Activated naive CD8-positive, alpha-beta T cell treated with anti-CD3 and anti-CD28 coated beads, Interleukin-2, amount 10 ng/mL, durations not matched to agents 7 days and 5 days (primary cell): ENCODE results near the gene ZSCAN10. TPM values are rescaled to one million over a fixed set of nuclear protein-coding genes. Genes with fewer than 3 reads are reported as not detected.
A peak's percentile ranks its signal among the peaks of the same experiment; 100 is the strongest.
"Not testable (repeated sequence)": the region's sequence is repeated elsewhere in the genome, so short reads cannot be mapped to it uniquely, and the experiment has no call there.

ENCODE experiments used
- ATAC-seq: fragments of 150-1000 bp; cut with Tn5 transposase; one replicate; pipeline ENCODE4 v1.10.0; 2021; ENCODE audit warnings: low read depth, moderate library complexity
- POLR2A ChIA-PET: fragments of 350-600 bp; sonication (Branson Sonifier 250); formaldehyde crosslinking; loops from one replicate; lab custom pipeline; 2021; ENCODE audit warnings: antibody characterized with exemption; lab: Charles Lee
- DNase-seq: peaks from one replicate; pipeline ENCODE4 v3.0.0; 2021
- H3K27ac Mint-ChIP-seq: one replicate; pipeline ENCODE4 v1.8.0; 2022; ENCODE audit warnings: mild to moderate bottlenecking, mixed read lengths
- H3K27me3 Mint-ChIP-seq: one replicate; pipeline ENCODE4 v1.8.0; 2022; ENCODE audit warnings: mild to moderate bottlenecking, moderate library complexity, mixed read lengths
- H3K36me3 Mint-ChIP-seq: one replicate; pipeline ENCODE4 v1.8.0; 2021; ENCODE audit warnings: mild to moderate bottlenecking, mixed read lengths
- H3K4me1 Mint-ChIP-seq: one replicate; pipeline ENCODE4 v1.8.0; 2021; ENCODE audit warnings: mixed read lengths
- H3K4me3 Mint-ChIP-seq: one replicate; pipeline ENCODE4 v1.8.0; 2022; ENCODE audit warnings: mild to moderate bottlenecking, moderate library complexity, mixed read lengths
- H3K9me3 Mint-ChIP-seq: one replicate; pipeline ENCODE4 v1.8.0; 2021; ENCODE audit warnings: mixed read lengths
- total RNA-seq, 2 experiments: library from RNA; stranded (reverse); gene quantifications; one replicate each; pipeline ENCODE4 v1.2.3, GENCODE V29; 2021

Gene ZSCAN10
- total RNA-seq, 2 experiments from 2014 or later, result 0.37 to 0.39 TPM

GRCh38 chr16:3070608-3071111 is 28.4 kb downstream of the ZSCAN10 start:
- DNase-seq, result peak; percentile 43
- POLR2A ChIA-PET, result interaction anchor here (0.9 to 8.7 kb wide), 10 partner anchors 10 to 88 kb away, joined by 3 to 93 read pairs (median 4); partner anchors contain the start of gene TNFRSF12A
- no peaks in the 10 kb centered on the region for H3K27me3 Mint-ChIP-seq
- H3K36me3 Mint-ChIP-seq, result peaks cover 52% of the 10 kb centered on the region
- peak overlapping the region; percentile 98 for H3K27ac Mint-ChIP-seq
- peaks cover 64% of the 10 kb centered on the region for H3K4me1 Mint-ChIP-seq
- no peak for ATAC-seq
- H3K9me3 Mint-ChIP-seq, result no peaks in the 10 kb centered on the region
- H3K4me3 Mint-ChIP-seq, result peak overlapping the region; percentile 99

GRCh38 chr16:3069146-3069545 is 29.9 kb downstream of the ZSCAN10 start:
- DNase-seq, ATAC-seq, H3K9me3 Mint-ChIP-seq, H3K27me3 Mint-ChIP-seq: not testable (repeated sequence)
- POLR2A ChIA-PET, result interaction anchor here (1.3 to 8.7 kb wide), 7 partner anchors 6 to 58 kb away, joined by 3 to 143 read pairs (median 7); partner anchors contain the start of gene MMP25
- Mint-ChIP-seq H3K4me3 (peak overlapping the region; percentile 99), H3K4me1 (peaks cover 59% of the 10 kb centered on the region), H3K27ac (peak overlapping the region; percentile 98), H3K36me3 (peaks cover 54% of the 10 kb centered on the region)

GRCh38 chr16:3068487-3068886 is 30.6 kb downstream of the ZSCAN10 start:
- Mint-ChIP-seq H3K4me1 (peaks cover 57% of the 10 kb centered on the region), H3K27me3 (no peaks in the 10 kb centered on the region), H3K4me3 (peak overlapping the region; percentile 99), H3K36me3 (peaks cover 50% of the 10 kb centered on the region), H3K27ac (peak overlapping the region; percentile 98), H3K9me3 (no peaks in the 10 kb centered on the region)
- DNase-seq (peak; percentile 43), ATAC-seq (no peak)
- POLR2A ChIA-PET, result interaction anchor here (1.3 to 8.7 kb wide), 6 partner anchors 7 to 67 kb away, joined by 6 to 143 read pairs (median 51); partner anchors contain the start of genes MMP25 and ZNF213

GRCh38 chr16:3066440-3066748 is 32.7 kb downstream of the ZSCAN10 start:
- H3K27me3 Mint-ChIP-seq, result no peaks in the 10 kb centered on the region
- H3K4me3 Mint-ChIP-seq, result peak overlapping the region; percentile 98
- peaks cover 51% of the 10 kb centered on the region for H3K4me1 Mint-ChIP-seq
- POLR2A ChIA-PET, result interaction anchor here (0.6 to 8.7 kb wide), 17 partner anchors 9 to 150 kb away, joined by 3 to 143 read pairs (median 11); partner anchors contain the start of gene ZSCAN10
- H3K27ac Mint-ChIP-seq, result peak overlapping the region; percentile 98
- peaks cover 50% of the 10 kb centered on the region for H3K36me3 Mint-ChIP-seq
- DNase-seq, result no peak
- no peaks in the 10 kb centered on the region for H3K9me3 Mint-ChIP-seq
- ATAC-seq, result no peak

- H3K27ac Mint-ChIP-seq, result peak overlapping the region; percentile 98
- DNase-seq, result no peak
- peaks cover 50% of the 10 kb centered on the region for H3K36me3 Mint-ChIP-seq
- ATAC-seq, result peak; percentile 9
- H3K4me3 Mint-ChIP-seq, result peak overlapping the region; percentile 98
- H3K9me3 Mint-ChIP-seq, result no peaks in the 10 kb centered on the region
- H3K4me1 Mint-ChIP-seq, result peaks cover 48% of the 10 kb centered on the region
- no peaks in the 10 kb centered on the region for H3K27me3 Mint-ChIP-seq
- POLR2A ChIA-PET, result interaction anchor here (0.6 to 8.7 kb wide), 19 partner anchors 9 to 150 kb away, joined by 3 to 143 read pairs (median 11); partner anchors contain the start of genes TNFRSF12A, ZNF213 and ZSCAN10
Observed at GRCh38 chr16:3065742-3066439, 33.2 kb downstream of the ZSCAN10 start.

GRCh38 chr16:3065069-3065741 is 33.9 kb downstream of the ZSCAN10 start, which contains the start of gene IL32:
IL32 (plus strand) TSS chr16:3065640; CDS start chr16:3065812, 172 bp downstream.
- Mint-ChIP-seq H3K27me3 (no peaks in the 10 kb centered on the region), H3K27ac (peak within 1 kb of the TSS; percentile 98), H3K9me3 (no peaks in the 10 kb centered on the region), H3K4me1 (peaks cover 46% of the 10 kb centered on the region), H3K4me3 (peak within 1 kb of the TSS; percentile 98), H3K36me3 (peaks cover 54% of the 10 kb centered on the region)
- ATAC-seq, result peak; percentile 59
- DNase-seq, result peak; percentile 77
- POLR2A ChIA-PET, result interaction anchor here (1.0 to 8.7 kb wide), 17 partner anchors 8 to 85 kb away, joined by 3 to 143 read pairs (median 11); partner anchors contain the start of genes ZNF213 and ZSCAN10

GRCh38 chr16:3063625-3064386 is 35.3 kb downstream of the ZSCAN10 start:
- no peaks in the 10 kb centered on the region for H3K27me3 Mint-ChIP-seq
- peak overlapping the region; percentile 79 for H3K27ac Mint-ChIP-seq
- H3K36me3 Mint-ChIP-seq, result peaks cover 43% of the 10 kb centered on the region
- H3K9me3 Mint-ChIP-seq, result no peaks in the 10 kb centered on the region
- H3K4me3 Mint-ChIP-seq, result peak overlapping the region; percentile 43
- POLR2A ChIA-PET, result interaction anchor here (1.0 to 8.7 kb wide), 7 partner anchors 6 to 71 kb away, joined by 3 to 143 read pairs (median 57); partner anchors contain the start of gene ZNF213
- ATAC-seq (no peak), DNase-seq (no peak)
- H3K4me1 Mint-ChIP-seq, result peaks cover 42% of the 10 kb centered on the region

GRCh38 chr16:3062553-3062952 is 36.5 kb downstream of the ZSCAN10 start:
- no peak for ATAC-seq
- Mint-ChIP-seq H3K27me3 (no peaks in the 10 kb centered on the region), H3K4me1 (peaks cover 39% of the 10 kb centered on the region), H3K36me3 (peaks cover 35% of the 10 kb centered on the region), H3K9me3 (no peaks in the 10 kb centered on the region), H3K4me3 (no peak overlapping the region), H3K27ac (no peak overlapping the region)
- POLR2A ChIA-PET, result interaction anchor here (1.0 to 8.2 kb wide), 6 partner anchors 13 to 72 kb away, joined by 3 to 143 read pairs (median 32); partner anchors contain the start of gene ZNF213
- no peak for DNase-seq

GRCh38 chr16:3060339-3061127 is 38.6 kb downstream of the ZSCAN10 start:
- ATAC-seq (no peak), DNase-seq (no peak)
- Mint-ChIP-seq H3K4me1 (peaks cover 53% of the 10 kb centered on the region), H3K36me3 (peaks cover 32% of the 10 kb centered on the region), H3K27ac (peak overlapping the region; percentile 89), H3K9me3 (no peaks in the 10 kb centered on the region), H3K4me3 (peak overlapping the region; percentile 82), H3K27me3 (no peaks in the 10 kb centered on the region)
- POLR2A ChIA-PET, result interaction anchor here (1.1 to 6.5 kb wide), 10 partner anchors 7 to 79 kb away, joined by 3 to 131 read pairs (median 20); partner anchors contain the start of genes IL32 and MMP25

- ATAC-seq, result no peak
- peak overlapping the region; percentile 89 for H3K27ac Mint-ChIP-seq
- no peaks in the 10 kb centered on the region for H3K27me3 Mint-ChIP-seq
- no peaks in the 10 kb centered on the region for H3K9me3 Mint-ChIP-seq
- peak overlapping the region; percentile 82 for H3K4me3 Mint-ChIP-seq
- no peak for DNase-seq
- H3K4me1 Mint-ChIP-seq, result peaks cover 57% of the 10 kb centered on the region
- POLR2A ChIA-PET, result interaction anchor here (0.7 to 6.5 kb wide), 13 partner anchors 8 to 98 kb away, joined by 3 to 131 read pairs (median 7); partner anchors contain the start of genes IL32, MMP25 and ZNF213
- H3K36me3 Mint-ChIP-seq, result peaks cover 34% of the 10 kb centered on the region
Observed at GRCh38 chr16:3059723-3060242, 39.3 kb downstream of the ZSCAN10 start.

GRCh38 chr16:3059041-3059722 is 39.9 kb downstream of the ZSCAN10 start:
- peak overlapping the region; percentile 91 for H3K27ac Mint-ChIP-seq
- H3K36me3 Mint-ChIP-seq, result peaks cover 37% of the 10 kb centered on the region
- no peaks in the 10 kb centered on the region for H3K27me3 Mint-ChIP-seq
- POLR2A ChIA-PET, result interaction anchor here (0.7 to 6.5 kb wide), 24 partner anchors 8 to 99 kb away, joined by 3 to 131 read pairs (median 6); partner anchors contain the start of genes HCFC1R1, IL32, MMP25 and THOC6
- peak; percentile 69 for ATAC-seq
- DNase-seq, result peak; percentile 99
- H3K4me3 Mint-ChIP-seq, result peak overlapping the region; percentile 93
- no peaks in the 10 kb centered on the region for H3K9me3 Mint-ChIP-seq
- peaks cover 57% of the 10 kb centered on the region for H3K4me1 Mint-ChIP-seq
